ENCODE measurements around the gene ZNF778. TPM values are rescaled to one million over a fixed set of nuclear protein-coding genes. Genes with fewer than 3 reads are reported as not detected.
"Not testable (repeated sequence)": the region's sequence is repeated elsewhere in the genome, so short reads cannot be mapped to it uniquely, and the experiment has no call there.

The ZNF778 gene
- polyA plus RNA-seq, 2 of the 4 experiments (the other 2 are of a cell fraction) = 7.0 to 9.5 TPM

GRCh38 chr16:89191901-89192185 lies 25.7 kb upstream of the ZNF778 start:
- no peak for FAIRE-seq
- no CpG with 5 or more reads among the region's 19 CpGs for WGBS (ENCODE audit: missing lambda C conversion rate)
- CTCF ChIA-PET = no interaction called here
- no peak for TF ChIP-seq RFX5 (IDR thresholded peaks at IDR 0.05)
- TF ChIP-seq RNF2 (IDR thresholded peaks at IDR 0.05; ENCODE audit: borderline replicate concordance, low read depth) = no peak
- TF ChIP-seq TP53 (CRISPR knock-in tag; IDR thresholded peaks at IDR 0.05) = no peak
- Histone ChIP-seq H3K9me3 (no peaks in the 10 kb centered on the region), H3K4me1 (peaks cover 7% of the 10 kb centered on the region; the same call in 1 of the 3 replicates), H3K27ac (peak overlapping the region; percentile 48 to 71; a peak in 4 of 6 replicates), H3K4me3 (peak overlapping the region; percentile 49), H3K4me2 (peak overlapping the region; percentile 99)
- no peak for ATAC-seq
- DNase-seq (ENCODE audit: low read depth in 1 of 2, low spot score in 1 of 2) = no peak
- POLR2A ChIA-PET = no interaction called here

GRCh38 chr16:89192186-89192955 lies 25.1 kb upstream of the ZNF778 start:
- POLR2A ChIA-PET = interaction anchor here (0.6 to 1.1 kb wide), 3 partner anchors 25 to 361 kb away, joined by 3 to 5 read pairs (median 3); partner anchors contain the start of genes TRAPPC2L and ZNF778
- not testable (repeated sequence) for H3K9me3 ChIP-seq, FAIRE-seq, H3K4me1 ChIP-seq
- Histone ChIP-seq H3K27ac (peak overlapping the region; percentile 48 to 71; a peak in 4 of 6 replicates), H3K4me2 (peak overlapping the region; percentile 99), H3K4me3 (peak overlapping the region; percentile 49)
- WGBS (ENCODE audit: missing lambda C conversion rate) = 0% methylated on average over 9 of the region's 63 CpGs
- peak; percentile 15 to 58; a peak in 5 of 6 replicates for ATAC-seq
- DNase-seq (ENCODE audit: low read depth in 1 of 2, low spot score in 1 of 2) = peak in 1 of 2 experiments; percentile 92
- CTCF ChIA-PET = interaction anchor here (1.2 kb wide), 1 partner anchor 25 kb away, joined by 4 read pairs; no protein-coding TSS in a partner anchor

GRCh38 chr16:89192956-89193575 lies 24.4 kb upstream of the ZNF778 start:
- CTCF ChIA-PET = interaction anchor here (1.2 kb wide), 1 partner anchor 26 kb away, joined by 4 read pairs; no protein-coding TSS in a partner anchor
- 0% methylated on average over 1 of the region's 39 CpGs for WGBS (ENCODE audit: missing lambda C conversion rate)
- Histone ChIP-seq H3K27ac (peak overlapping the region in 1 of 2 experiments; percentile 26; a peak in 1 of 6 replicates), H3K4me3 (peak overlapping the region; percentile 49; the same call in 2 of the 3 replicates), H3K4me2 (peak overlapping the region; percentile 99), H3K4me1 (peaks cover 7% of the 10 kb centered on the region; the same call in 1 of the 3 replicates), H3K9me3 (no peaks in the 10 kb centered on the region)
- POLR2A ChIA-PET = interaction anchor here (0.6 to 1.1 kb wide), 3 partner anchors 24 to 362 kb away, joined by 3 to 5 read pairs (median 3); partner anchors contain the start of genes TRAPPC2L and ZNF778
- DNase-seq (ENCODE audit: low read depth in 1 of 2, low spot score in 1 of 2) (peak in 1 of 2 experiments; percentile 84), ATAC-seq (peak; percentile 10 to 47; a peak in 5 of 6 replicates), FAIRE-seq (no peak)
- no peak for TF ChIP-seq TFCP2L1 (CRISPR knock-in tag; IDR thresholded peaks at IDR 0.05)
- TF ChIP-seq BHLHE40 (IDR thresholded peaks at IDR 0.05; ENCODE audit: low read depth, low read length) = no peak
- no peak for TF ChIP-seq NPAS2 (CRISPR knock-in tag; IDR thresholded peaks at IDR 0.05; ENCODE audit: borderline replicate concordance)
- no peak for TF ChIP-seq JUNB (IDR thresholded peaks at IDR 0.05)
- no peak for TF ChIP-seq HMGXB4 (CRISPR knock-in tag; IDR thresholded peaks at IDR 0.05; ENCODE audit: borderline replicate concordance)
- no peak for TF ChIP-seq CHD4 (IDR thresholded peaks at IDR 0.05; ENCODE audit: borderline replicate concordance)
- TF ChIP-seq MAX (IDR thresholded peaks at IDR 0.05) = no peak
- no peak for TF ChIP-seq KDM1A (IDR thresholded peaks at IDR 0.05; ENCODE audit: low read depth)
- TF ChIP-seq RCOR1 (IDR thresholded peaks at IDR 0.05; ENCODE audit: low read depth, low read length) = no peak
- no peak for TF ChIP-seq ZC3H11A (IDR thresholded peaks at IDR 0.05)
- TF ChIP-seq HES2 (IDR thresholded peaks at IDR 0.05) = no peak
- no peak for TF ChIP-seq EP300 (IDR thresholded peaks at IDR 0.05)
- TF ChIP-seq HOXB13 (CRISPR knock-in tag; IDR thresholded peaks at IDR 0.05; ENCODE audit: low read depth) = no peak
- TF ChIP-seq E2F6 (IDR thresholded peaks at IDR 0.05; ENCODE audit: borderline replicate concordance, low read depth) = no peak
- TF ChIP-seq MAFK (IDR thresholded peaks at IDR 0.05; ENCODE audit: partially characterized antibody) = no peak
- no peak for TF ChIP-seq RAD21 (conservative IDR thresholded peaks at IDR 0.05 in 1 of 2, IDR thresholded peaks at IDR 0.05 in 1 of 2)
- no peak for TF ChIP-seq NR3C1 (IDR thresholded peaks at IDR 0.05)
